Measurements from ENCODE around the gene MLN. TPM values are rescaled to one million over a fixed set of nuclear protein-coding genes. Genes with fewer than 3 reads are reported as not detected.

The MLN gene
- total and polyA plus RNA-seq, 8 donors = 0.28 TPM; not detected in 7

DNA sequence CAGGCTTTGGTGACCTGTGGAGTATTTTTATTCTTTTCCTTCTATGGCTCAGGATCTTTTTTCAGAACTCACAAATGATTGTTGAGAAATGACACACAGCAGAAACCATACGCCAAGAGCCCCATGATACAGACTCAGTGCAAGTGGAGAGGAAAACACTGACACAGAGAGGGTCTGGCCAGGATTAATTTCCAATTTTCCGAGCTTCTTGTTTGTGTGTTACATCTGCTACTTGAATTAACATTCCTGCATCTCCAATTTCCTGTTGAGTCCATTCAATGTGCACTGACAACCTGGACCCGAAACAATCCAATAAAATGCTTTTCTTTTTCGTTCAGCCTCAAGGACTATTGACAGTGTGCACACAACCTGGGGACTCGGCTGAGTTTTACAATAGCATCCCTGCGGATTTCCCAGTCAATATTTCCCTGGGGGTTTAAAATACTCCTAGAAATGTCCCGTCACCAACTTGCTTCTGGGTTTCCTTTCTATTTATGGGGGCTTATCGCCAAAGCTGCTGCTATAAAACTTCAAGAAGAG lies 4.9 kb upstream of the MLN start:
- TF ChIP-seq, protein P1, sequence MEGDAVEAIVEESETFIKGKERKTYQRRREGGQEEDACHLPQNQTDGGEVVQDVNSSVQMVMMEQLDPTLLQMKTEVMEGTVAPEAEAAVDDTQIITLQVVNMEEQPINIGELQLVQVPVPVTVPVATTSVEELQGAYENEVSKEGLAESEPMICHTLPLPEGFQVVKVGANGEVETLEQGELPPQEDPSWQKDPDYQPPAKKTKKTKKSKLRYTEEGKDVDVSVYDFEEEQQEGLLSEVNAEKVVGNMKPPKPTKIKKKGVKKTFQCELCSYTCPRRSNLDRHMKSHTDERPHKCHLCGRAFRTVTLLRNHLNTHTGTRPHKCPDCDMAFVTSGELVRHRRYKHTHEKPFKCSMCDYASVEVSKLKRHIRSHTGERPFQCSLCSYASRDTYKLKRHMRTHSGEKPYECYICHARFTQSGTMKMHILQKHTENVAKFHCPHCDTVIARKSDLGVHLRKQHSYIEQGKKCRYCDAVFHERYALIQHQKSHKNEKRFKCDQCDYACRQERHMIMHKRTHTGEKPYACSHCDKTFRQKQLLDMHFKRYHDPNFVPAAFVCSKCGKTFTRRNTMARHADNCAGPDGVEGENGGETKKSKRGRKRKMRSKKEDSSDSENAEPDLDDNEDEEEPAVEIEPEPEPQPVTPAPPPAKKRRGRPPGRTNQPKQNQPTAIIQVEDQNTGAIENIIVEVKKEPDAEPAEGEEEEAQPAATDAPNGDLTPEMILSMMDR (IDR thresholded peaks at IDR 0.05) = no peak
- Histone ChIP-seq H3K4me3 (no peak overlapping the region), H3K9me3 (no peaks in the 10 kb centered on the region), H3K4me1 (peaks cover 0 to 3% of the 10 kb centered on the region in 2 donors), H3K27ac (no peak overlapping the region), H3K27me3 (peaks cover 4 to 89% of the 10 kb centered on the region in 2 donors), H3K36me3 (no peaks in the 10 kb centered on the region)
- no peak for DNase-seq
- intact Hi-C loops (cut with DNase I) = no loop called here
- no peak for ATAC-seq

DNA sequence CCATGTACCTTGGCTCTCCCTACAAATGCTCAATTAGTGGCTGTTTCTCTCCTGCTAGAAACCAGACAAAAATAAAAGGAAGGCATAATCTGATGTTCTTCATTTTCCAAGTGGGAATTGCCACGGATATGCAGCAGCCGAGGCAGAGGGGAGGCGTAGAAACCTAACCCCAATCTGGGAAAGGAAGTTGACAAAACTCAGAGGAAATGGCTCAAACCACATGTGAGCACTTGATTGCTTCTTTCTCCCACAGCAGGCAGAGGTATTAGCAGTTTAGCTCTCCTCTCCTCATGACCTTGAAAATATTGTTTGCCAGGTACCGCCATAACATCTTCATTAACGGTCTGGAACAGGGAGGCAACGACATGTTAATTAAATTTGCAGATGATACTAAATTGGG lies 3.8 kb upstream of the MLN start:
- no peak overlapping the region for H3K27ac ChIP-seq
- H3K27me3 ChIP-seq = peaks cover 4 to 87% of the 10 kb centered on the region in 2 donors
- H3K9me3 ChIP-seq = no peaks in the 10 kb centered on the region
- DNase-seq (no peak), ATAC-seq (no peak)
- no peaks in the 10 kb centered on the region for H3K36me3 ChIP-seq
- TF ChIP-seq, protein P1 (IDR thresholded peaks at IDR 0.05) = no peak
- H3K4me3 ChIP-seq = no peak overlapping the region
- intact Hi-C loops (cut with DNase I) = no loop called here
- peaks cover 0 to 3% of the 10 kb centered on the region in 2 donors for H3K4me1 ChIP-seq

DNA sequence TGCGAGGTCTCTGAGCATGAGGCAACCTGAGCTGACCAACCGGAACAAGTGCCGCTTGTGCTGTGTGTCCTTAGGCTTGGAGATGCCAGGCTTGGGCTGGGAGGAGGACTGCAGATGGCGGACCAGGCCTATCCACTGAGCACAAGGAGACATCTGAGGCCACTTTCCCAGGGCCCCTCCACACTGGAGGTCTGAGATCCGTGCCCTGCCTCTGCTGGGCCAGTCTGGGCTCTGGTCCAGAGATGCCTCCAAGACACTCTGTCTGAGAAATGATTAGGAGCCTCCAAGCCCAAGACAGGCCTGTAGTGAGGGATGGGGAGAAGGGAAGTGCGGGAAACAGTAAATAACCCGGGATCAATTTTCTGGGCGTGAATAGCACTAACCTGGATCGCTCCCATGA lies 3.0 kb upstream of the MLN start:
- no peaks in the 10 kb centered on the region for H3K9me3 ChIP-seq
- DNase-seq (peak in 1 of 4 donors; percentile 9), ATAC-seq (no peak)
- peaks cover 0 to 82% of the 10 kb centered on the region in 2 donors for H3K27me3 ChIP-seq
- H3K36me3 ChIP-seq = no peaks in the 10 kb centered on the region
- intact Hi-C loops (cut with DNase I) = no loop called here
- no peak overlapping the region for H3K4me3 ChIP-seq
- H3K27ac ChIP-seq = no peak overlapping the region
- TF ChIP-seq, protein P1 (IDR thresholded peaks at IDR 0.05) = no peak
- peaks cover 0 to 3% of the 10 kb centered on the region in 2 donors for H3K4me1 ChIP-seq

DNA sequence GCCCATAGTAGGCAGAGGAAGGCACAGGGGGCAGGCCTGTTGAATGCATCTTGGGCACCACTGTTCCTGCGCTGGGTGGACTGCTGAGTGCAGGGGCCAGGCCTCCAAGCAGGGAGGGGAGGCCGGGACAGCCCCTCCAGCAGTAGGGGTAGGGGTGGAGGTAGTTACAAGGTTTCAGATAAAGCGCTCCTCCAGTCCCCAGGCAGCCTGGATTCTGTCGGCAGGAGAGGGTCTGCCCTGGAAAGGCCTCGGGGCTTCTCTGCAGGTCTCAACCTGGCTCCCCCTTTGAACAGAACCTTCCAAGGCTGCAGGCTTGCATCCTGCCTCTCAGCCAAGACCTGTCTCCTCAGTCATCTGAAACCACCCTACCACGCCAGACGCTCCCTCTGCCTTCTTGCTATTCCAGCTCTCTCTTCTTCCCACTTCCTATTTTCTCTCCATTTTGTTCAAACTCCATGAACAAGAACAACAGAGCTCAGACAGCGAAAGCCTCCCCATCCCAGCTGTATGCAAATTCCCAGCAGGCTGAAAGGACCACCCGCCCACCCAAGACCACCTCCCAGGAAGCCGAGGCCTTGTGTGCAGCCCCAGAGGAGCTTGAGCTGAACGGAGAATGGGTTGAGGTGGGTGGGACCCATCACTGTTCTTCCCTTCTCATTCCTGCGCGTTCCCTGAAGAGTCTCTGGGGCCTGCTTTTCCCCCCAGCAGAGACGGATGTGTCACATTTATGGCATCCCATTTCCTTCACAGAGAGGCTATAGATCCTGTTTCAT lies 1.4 kb downstream of the MLN start:
- H3K36me3 ChIP-seq = no peaks in the 10 kb centered on the region
- no peak overlapping the region for H3K27ac ChIP-seq
- peak in 1 of 4 donors; percentile 41 for DNase-seq
- no peak overlapping the region for H3K4me3 ChIP-seq
- H3K9me3 ChIP-seq = no peaks in the 10 kb centered on the region
- H3K4me1 ChIP-seq = no peaks in the 10 kb centered on the region
- ATAC-seq = no peak
- peaks cover 0 to 71% of the 10 kb centered on the region in 2 donors for H3K27me3 ChIP-seq
- TF ChIP-seq, protein P1 (IDR thresholded peaks at IDR 0.05) = no peak
- intact Hi-C loops (cut with DNase I) = no loop called here

DNA sequence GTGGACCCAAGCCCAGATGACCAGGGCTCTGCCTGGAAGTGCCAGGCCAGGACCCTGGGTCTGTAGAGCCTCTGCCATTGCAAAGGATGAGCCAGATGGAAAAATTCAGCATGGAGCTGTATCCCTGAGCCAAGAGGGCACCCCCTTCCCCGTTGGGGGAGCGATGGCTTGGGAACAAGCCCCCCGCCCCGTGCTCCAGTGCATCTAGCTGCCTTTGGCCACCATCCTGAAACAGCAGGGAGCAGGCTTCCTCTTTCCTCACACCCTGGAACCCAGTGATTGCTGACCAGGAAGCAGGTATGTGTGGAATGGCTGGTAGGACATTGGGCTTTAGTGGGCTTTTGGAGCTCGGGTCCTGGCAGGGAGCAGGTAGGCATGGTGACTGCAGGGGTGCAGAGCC lies 2.2 kb downstream of the MLN start:
- intact Hi-C loops (cut with DNase I) = no loop called here
- Histone ChIP-seq H3K9me3 (no peaks in the 10 kb centered on the region), H3K4me1 (no peaks in the 10 kb centered on the region), H3K27me3 (peaks cover 0 to 71% of the 10 kb centered on the region in 2 donors), H3K4me3 (no peak overlapping the region), H3K27ac (no peak overlapping the region), H3K36me3 (no peaks in the 10 kb centered on the region)
- ATAC-seq (no peak), DNase-seq (peak in 1 of 4 donors; percentile 14)
- TF ChIP-seq, protein P1 (IDR thresholded peaks at IDR 0.05) = no peak

All from left lung (tissue), 10 donors.